ENCODE results near the gene STC2. TPM values are rescaled to one million over a fixed set of nuclear protein-coding genes. Genes with fewer than 3 reads are reported as not detected.
A peak's percentile ranks its signal among the peaks of the same experiment; 100 is the strongest.

Gene STC2
- total and polyA plus RNA-seq, 2 of the 8 experiments (the other 6 are each of a cell fraction or from before 2014, with no cell fraction given), result 26.4 to 53.1 TPM

- Histone ChIP-seq H3K14ac (ENCODE audit: insufficient read length) (no peak overlapping the region), H2BK5ac (ENCODE audit: low read depth, low read length) (no peak overlapping the region), H3K9me3 (ENCODE audit: insufficient read depth in 2 of 2, low read depth in 1 of 2, low read length in 1 of 2) (no peaks in the 10 kb centered on the region), H4K91ac (replicated peaks; ENCODE audit: insufficient read length, low read length) (no peak overlapping the region), H2BK12ac (ENCODE audit: low read depth, low read length) (no peak overlapping the region), H3K79me1 (ENCODE audit: low read depth, low read length) (peaks cover 16% of the 10 kb centered on the region), H3K4me3 (ENCODE audit: extremely low read depth in 1 of 4, insufficient read depth in 2 of 4, low read depth in 3 of 4, low read length in 4 of 4) (no peak overlapping the region), H3K36me3 (ENCODE audit: control insufficient read depth in 2 of 4, insufficient read depth in 4 of 4, low read length in 3 of 4) (peaks cover 38 to 91% (median 66%) of the 10 kb centered on the region in 4 experiments), H3K4ac (replicated peaks; ENCODE audit: insufficient read length, low read depth, low read length) (no peak overlapping the region), H3K23me2 (ENCODE audit: low read depth, low read length) (peaks cover 6% of the 10 kb centered on the region), H2BK120ac (replicated peaks; ENCODE audit: low read depth, low read length) (no peak overlapping the region), H3K23ac (ENCODE audit: insufficient read length) (no peak overlapping the region), H3K27ac (ENCODE audit: low read depth, low read length) (no peak overlapping the region), H3K4me1 (replicated peaks in 1 of 4; ENCODE audit: control insufficient read depth in 3 of 4, insufficient read depth in 4 of 4, low read length in 3 of 4) (peaks cover 0 to 13% (median 3%) of the 10 kb centered on the region in 4 experiments; a peak in 4 of 7 replicates), H3K9ac (replicated peaks in 1 of 4; ENCODE audit: extremely low read depth in 1 of 4, low read depth in 3 of 4, low read length in 3 of 4) (no peak overlapping the region), H2AK5ac (ENCODE audit: low read depth, low read length) (no peak overlapping the region), H3K18ac (ENCODE audit: extremely low read depth, low read length) (no peak overlapping the region), H2AFZ (ENCODE audit: low read length) (no peak overlapping the region), H2BK20ac (ENCODE audit: low read length) (no peak overlapping the region), H3K79me2 (ENCODE audit: control insufficient read depth in 1 of 2, insufficient read depth in 2 of 2, low read length in 2 of 2) (peaks cover 10 to 52% of the 10 kb centered on the region in 2 experiments), H4K8ac (ENCODE audit: extremely low read depth, insufficient read depth, low read length) (peak overlapping the region; percentile 58; the same call in 1 of the 2 replicates), H2BK15ac (ENCODE audit: low read length) (no peak overlapping the region), H3K27me3 (replicated peaks in 1 of 4; ENCODE audit: control insufficient read depth in 3 of 4, extremely low read depth in 1 of 4, insufficient read depth in 3 of 4, low read length in 3 of 4) (no peaks in the 10 kb centered on the region; a peak in 1 of 7 replicates), H4K20me1 (replicated peaks in 1 of 2; ENCODE audit: control insufficient read depth in 1 of 2, insufficient read depth in 2 of 2, low read length in 2 of 2) (peaks cover 26% of the 10 kb centered on the region in 2 experiments), H3K56ac (replicated peaks; ENCODE audit: insufficient read length, low read depth, low read length) (no peak overlapping the region), H3K4me2 (ENCODE audit: insufficient read depth in 1 of 2, low read depth in 2 of 2, low read length in 2 of 2) (no peak overlapping the region), H4K5ac (ENCODE audit: insufficient read length, low read depth, low read length) (no peak overlapping the region)
- no peak for TF ChIP-seq TCF12 (IDR thresholded peaks at IDR 0.05; ENCODE audit: low read depth, low read length)
- TF ChIP-seq NRF1 (IDR thresholded peaks at IDR 0.05; ENCODE audit: low read depth, low read length), result no peak
- no peak for TF ChIP-seq KDM4A (IDR thresholded peaks at IDR 0.05; ENCODE audit: low read depth, low read length, severe bottlenecking)
- no peak for TF ChIP-seq ZNF274 (IDR thresholded peaks at IDR 0.05; ENCODE audit: borderline replicate concordance, extremely low read depth, low read length)
- peak in 1 of 2 experiments; percentile 55; a peak in 1 of 3 replicates for TF ChIP-seq POLR2A (IDR thresholded peaks at IDR 0.05; ENCODE audit: control extremely low read depth in 1 of 2, low read depth in 2 of 2, low read length in 2 of 2)
- CTCF ChIA-PET (ENCODE audit: partially characterized antibody), result interaction anchor here (2.0 to 14.3 kb wide), 2 partner anchors 10 to 29 kb away, joined by 6 to 126 read pairs; no protein-coding TSS in a partner anchor
- WGBS, 2 experiments (ENCODE audit: extremely low coverage in 1 of 2, insufficient coverage in 1 of 2, insufficient read length in 1 of 2, insufficient replicate concordance in 2 of 2, low coverage in 1 of 2, low lambda C conversion rate in 2 of 2, missing lambda C conversion rate in 1 of 2), result 91% methylated on average over 25 of the region's 25 CpGs; no CpG with 5 or more reads in 1 of the 2 experiments
- FAIRE-seq, result no peak
- POLR2A ChIA-PET (ENCODE audit: partially characterized antibody), result interaction anchor here (0.5 to 14.8 kb wide), 5 partner anchors 5 to 888 kb away, joined by 3 to 536 read pairs (median 491); partner anchors contain the start of gene STC2
- no peak for DNase-seq (ENCODE audit: low read depth in 1 of 2, low spot score in 2 of 2)
Observed at GRCh38 chr5:173323106-173323798, 5.0 kb downstream of the STC2 start.
